B cell (primary cell): Measurements from ENCODE around the gene DNASE1L2.

Experiments used
- EZH2 ChIP-seq: IDR thresholded peaks from 2 replicates; pipeline ENCODE4 v1.6.1; 2012; ENCODE audit warnings: borderline replicate concordance, low read depth, mild to moderate bottlenecking, moderate library complexity, low read length; ENCODE audit not compliant: insufficient read depth, poor library complexity, severe bottlenecking
- TF ChIP-seq, protein P1 (sequence below): fragments of 200-600 bp; IDR thresholded peaks from one replicate; pipeline ENCODE4 v1.8.0; 2022; ENCODE audit warnings: antibody characterized with exemption, mild to moderate bottlenecking

DNA sequence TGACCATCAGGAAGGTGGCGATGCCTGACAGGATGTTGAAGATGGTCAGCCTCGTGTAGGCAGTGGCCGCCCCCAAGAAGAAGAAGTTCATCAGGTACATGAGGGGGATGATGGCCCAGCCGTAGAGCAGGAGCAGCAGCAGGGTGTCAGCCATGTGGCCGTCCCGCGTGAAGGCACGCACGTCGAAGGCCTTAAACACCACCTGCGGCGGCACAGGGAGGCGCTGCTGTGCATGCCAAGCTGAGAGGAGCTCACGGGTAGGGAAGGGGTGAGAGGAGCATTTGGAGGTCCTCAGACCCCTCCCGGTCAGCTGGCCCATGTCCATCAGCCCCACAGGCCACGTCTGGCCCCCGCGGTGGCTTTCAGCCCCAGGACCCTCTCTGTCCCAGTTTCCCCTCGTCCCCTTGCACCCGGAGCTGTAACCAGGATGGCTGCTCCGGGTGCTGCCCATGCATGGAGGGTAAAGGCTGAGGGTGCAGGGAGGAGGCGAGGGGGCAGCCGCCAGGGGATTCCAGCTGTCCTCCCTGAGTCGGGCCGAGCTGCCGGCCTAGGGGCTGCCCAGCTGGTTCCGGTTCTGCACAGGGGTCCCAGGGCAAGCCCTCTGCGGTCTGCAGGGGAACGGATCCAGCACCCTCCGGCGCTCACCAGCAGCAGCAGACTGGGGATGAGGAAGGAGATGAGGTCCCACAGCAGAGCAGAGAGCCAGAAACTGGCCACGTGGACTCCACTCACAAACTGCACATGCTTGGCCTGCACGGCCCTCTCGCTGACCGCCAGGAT, 48.7 kb downstream of the DNASE1L2 start:
- TF ChIP-seq, protein P1, sequence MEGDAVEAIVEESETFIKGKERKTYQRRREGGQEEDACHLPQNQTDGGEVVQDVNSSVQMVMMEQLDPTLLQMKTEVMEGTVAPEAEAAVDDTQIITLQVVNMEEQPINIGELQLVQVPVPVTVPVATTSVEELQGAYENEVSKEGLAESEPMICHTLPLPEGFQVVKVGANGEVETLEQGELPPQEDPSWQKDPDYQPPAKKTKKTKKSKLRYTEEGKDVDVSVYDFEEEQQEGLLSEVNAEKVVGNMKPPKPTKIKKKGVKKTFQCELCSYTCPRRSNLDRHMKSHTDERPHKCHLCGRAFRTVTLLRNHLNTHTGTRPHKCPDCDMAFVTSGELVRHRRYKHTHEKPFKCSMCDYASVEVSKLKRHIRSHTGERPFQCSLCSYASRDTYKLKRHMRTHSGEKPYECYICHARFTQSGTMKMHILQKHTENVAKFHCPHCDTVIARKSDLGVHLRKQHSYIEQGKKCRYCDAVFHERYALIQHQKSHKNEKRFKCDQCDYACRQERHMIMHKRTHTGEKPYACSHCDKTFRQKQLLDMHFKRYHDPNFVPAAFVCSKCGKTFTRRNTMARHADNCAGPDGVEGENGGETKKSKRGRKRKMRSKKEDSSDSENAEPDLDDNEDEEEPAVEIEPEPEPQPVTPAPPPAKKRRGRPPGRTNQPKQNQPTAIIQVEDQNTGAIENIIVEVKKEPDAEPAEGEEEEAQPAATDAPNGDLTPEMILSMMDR, result no peak
- no peak for TF ChIP-seq EZH2
